Limb (tissue), 2 donors: ENCODE results near the gene LY9.
"Not testable (repeated sequence)": the region's sequence is repeated elsewhere in the genome, so short reads cannot be mapped to it uniquely, and the experiment has no call there.

Experiments used
- DNase-seq, 2 donors: peaks; one replicate each; pipeline ENCODE4 v3.0.0-alpha.2; 2016; ENCODE audit errors: extremely low spot score in 2 of 2

Gene LY9

GRCh38 chr1:160773093-160773492 lies 22.9 kb upstream of the LY9 start:
- no peak for DNase-seq

GRCh38 chr1:160774886-160775719 lies 20.9 kb upstream of the LY9 start:
- DNase-seq, result no peak

GRCh38 chr1:160776178-160776577 lies 19.8 kb upstream of the LY9 start:
- no peak for DNase-seq

- no peak for DNase-seq
These were observed 18.4 kb upstream of the LY9 start for GRCh38 chr1:160777486-160778089.

- DNase-seq, result no peak
These were observed 17.0 kb upstream of the LY9 start for GRCh38 chr1:160778976-160779375.

- no peak for DNase-seq
These were observed 16.2 kb upstream of the LY9 start for GRCh38 chr1:160779626-160780397.

DNA sequence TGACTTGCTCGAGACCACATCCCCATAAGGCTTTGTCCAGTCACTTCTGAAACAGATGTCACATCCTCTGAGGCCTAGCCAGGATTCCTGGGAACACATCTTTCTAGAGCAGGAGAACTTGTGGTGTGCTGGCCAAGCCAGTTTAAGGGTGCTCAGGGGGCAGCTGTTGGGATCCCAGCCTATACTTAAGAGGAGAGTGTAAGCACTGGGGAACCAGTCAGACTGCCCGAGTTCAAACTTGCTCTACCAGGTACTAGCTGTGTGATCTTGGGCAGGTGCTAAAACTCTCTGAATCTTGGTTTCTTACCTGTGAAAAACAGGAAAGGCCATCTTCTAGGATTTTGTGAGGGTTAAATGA lies 15.6 kb upstream of the LY9 start:
- DNase-seq, result no peak

GRCh38 chr1:160781186-160781766 lies 14.7 kb upstream of the LY9 start:
- no peak for DNase-seq

GRCh38 chr1:160781914-160782689 lies 13.9 kb upstream of the LY9 start:
- no peak for DNase-seq

DNA sequence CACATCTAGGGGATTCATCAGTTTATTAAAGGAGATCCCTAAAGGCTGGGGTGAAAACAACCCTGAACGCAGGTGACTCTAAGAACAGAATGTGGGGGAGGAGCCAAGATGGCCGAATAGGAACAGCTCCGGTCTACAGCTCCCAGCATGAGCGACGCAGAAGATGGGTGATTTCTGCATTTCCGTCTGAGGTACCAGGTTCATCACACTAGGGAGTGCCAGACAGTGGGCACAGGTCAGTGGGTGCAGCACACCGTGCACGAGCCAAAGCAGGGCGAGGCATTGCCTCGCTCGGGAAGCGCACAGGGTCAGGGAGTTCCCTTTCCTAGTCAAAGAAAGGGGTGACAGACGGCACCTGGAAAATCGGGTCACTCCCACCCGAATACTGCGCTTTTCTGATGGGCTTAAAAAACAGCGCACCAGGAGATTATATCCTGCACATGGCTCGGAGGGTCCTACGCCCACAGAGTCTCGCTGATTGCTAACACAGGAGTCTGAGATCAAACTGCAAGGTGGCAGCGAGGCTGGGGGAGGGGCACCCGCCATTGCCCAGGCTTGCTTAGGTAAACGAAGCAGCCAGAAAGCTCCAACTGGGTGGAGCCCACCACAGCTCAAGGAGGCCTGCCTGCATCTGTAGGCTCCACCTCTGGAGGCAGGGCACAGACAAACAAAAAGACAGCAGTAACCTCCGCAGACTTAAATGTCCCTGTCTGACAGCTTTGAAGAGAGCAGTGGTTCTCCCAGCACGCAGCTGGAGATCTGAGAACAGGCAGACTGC lies 12.8 kb upstream of the LY9 start:
- DNase-seq, result not testable (repeated sequence)

- no peak for DNase-seq
These were observed 6.8 kb upstream of the LY9 start for GRCh38 chr1:160789051-160789701.

DNA sequence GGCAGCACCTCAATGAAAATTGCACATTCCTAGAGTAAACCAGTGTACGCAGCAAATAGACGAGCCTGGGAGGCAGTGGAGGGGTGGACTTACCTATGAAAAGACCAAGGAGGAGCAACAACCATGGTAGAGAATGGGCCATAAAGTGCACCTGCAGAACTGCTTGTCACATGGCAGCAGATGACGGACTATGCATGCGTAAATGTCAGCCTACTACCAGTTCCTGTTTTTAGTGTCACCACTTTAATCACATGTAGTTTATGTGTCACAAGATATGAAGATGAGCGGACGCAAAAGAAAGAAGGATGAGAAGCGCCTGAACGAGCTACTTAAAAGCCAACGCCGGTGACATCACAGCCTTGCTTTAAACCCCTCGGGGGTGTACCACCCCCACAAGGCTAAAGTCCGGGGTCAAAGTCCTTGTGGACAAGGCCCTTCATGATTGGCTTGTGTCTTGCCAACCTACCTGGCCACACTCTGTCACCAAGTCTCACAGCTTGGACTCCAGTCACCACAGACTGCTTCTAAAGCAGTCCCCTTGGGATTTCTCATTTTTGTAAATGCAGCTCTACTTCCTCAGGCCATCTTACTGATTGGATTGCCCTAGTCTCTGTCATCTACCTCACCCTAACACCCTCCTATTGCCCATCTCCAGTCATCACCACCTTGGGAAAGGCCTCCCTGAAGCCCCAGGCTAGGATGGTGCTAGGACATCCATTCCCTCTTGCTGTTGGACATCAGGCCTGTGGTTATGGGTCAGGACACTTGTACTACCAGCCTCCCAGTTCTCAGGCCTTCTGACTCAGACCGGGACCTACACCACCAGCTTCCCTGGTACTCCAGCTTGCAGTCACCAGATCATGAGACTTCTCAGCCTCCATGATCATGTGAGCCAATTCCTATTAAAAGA lies 6.0 kb upstream of the LY9 start:
- DNase-seq, result no peak

- no peak for DNase-seq
These were observed 1.6 kb upstream of the LY9 start for GRCh38 chr1:160794376-160794775.

GRCh38 chr1:160797271-160797709 lies 1.3 kb downstream of the LY9 start:
- no peak for DNase-seq

DNA sequence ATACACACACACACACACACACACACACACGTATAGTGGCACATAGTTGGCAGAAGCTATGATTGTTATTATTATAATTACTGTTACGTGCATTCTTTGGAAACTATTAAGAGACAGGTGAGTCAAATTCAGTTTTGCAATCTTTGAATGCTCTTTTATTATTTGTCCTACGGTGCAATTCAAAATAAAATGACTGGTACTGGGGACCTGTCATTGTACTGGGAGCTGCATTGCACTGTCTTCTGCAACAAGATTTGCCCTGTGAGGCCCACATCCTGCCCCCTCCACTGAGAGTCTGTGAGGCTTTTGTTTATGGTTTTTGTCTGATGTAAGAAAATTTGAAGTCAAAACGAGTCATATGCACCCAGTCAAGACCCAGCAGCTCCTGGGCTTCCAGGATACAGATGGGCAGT lies 1.9 kb downstream of the LY9 start:
- no peak for DNase-seq

GRCh38 chr1:160798439-160798838 lies 2.5 kb downstream of the LY9 start:
- DNase-seq, result no peak

- no peak for DNase-seq
These were observed 3.7 kb downstream of the LY9 start for GRCh38 chr1:160799641-160800040.

GRCh38 chr1:160800142-160800541 lies 4.2 kb downstream of the LY9 start:
- no peak for DNase-seq
